Left ventricle myocardium inferior (tissue), 1 donor: ENCODE data around the gene GMCL2. TPM values are rescaled to one million over a fixed set of nuclear protein-coding genes. Genes with fewer than 3 reads are reported as not detected.

Source experiments
- DNase-seq: peaks from one replicate; pipeline ENCODE4 v3.0.0-alpha.2; 2020
- H3K27ac ChIP-seq: fragments of 200-600 bp; replicated peaks from 2 replicates; pipeline ENCODE4 v1.8.0; 2021
- H3K27me3 ChIP-seq: fragments of 200-600 bp; 2 replicates; pipeline ENCODE4 v1.8.0; 2021; ENCODE audit warnings: low read depth
- H3K36me3 ChIP-seq: fragments of 200-600 bp; 2 replicates; pipeline ENCODE4 v1.8.0; 2021
- H3K4me1 ChIP-seq: fragments of 200-600 bp; 2 replicates; pipeline ENCODE4 v1.8.0; 2021
- H3K4me3 ChIP-seq: fragments of 200-600 bp; 2 replicates; pipeline ENCODE4 v1.8.0; 2021; ENCODE audit warnings: mild to moderate bottlenecking, moderate library complexity
- H3K9me3 ChIP-seq: fragments of 200-600 bp; replicated peaks from 2 replicates; pipeline ENCODE4 v1.8.0; 2021
- CTCF ChIP-seq: fragments of 200-600 bp; IDR thresholded peaks from 2 replicates; pipeline ENCODE4 v1.8.0; 2021; ENCODE audit warnings: antibody characterized with exemption, mild to moderate bottlenecking, borderline replicate concordance
- intact Hi-C: fragments of 100-400 bp; cut with micrococcal nuclease; formaldehyde crosslinking; loops from one replicate; pipeline ENCODE4 v1.11.0; 2022
- total RNA-seq: library from RNA; stranded (reverse); fragmentation: NEBNext Ultra II Directional; extraction: Animal tissue kit (Norgen Biotek cat#: 25700); gene quantifications from one replicate; pipeline ENCODE4 v1.2.1, GENCODE V29; 2021
- donor health status: DM: no; HTN: yes; CAD: no; lungs with severe emphysema.

GMCL2 gene
- total RNA-seq, 1 donor from 2014 or later = not detected

GRCh38 chr5:178211095-178212048 is 24.2 kb upstream of the GMCL2 start:
- Histone ChIP-seq H3K27me3 (no peaks in the 10 kb centered on the region), H3K36me3 (peaks cover 100% of the 10 kb centered on the region), H3K4me1 (peaks cover 42% of the 10 kb centered on the region), H3K4me3 (no peak overlapping the region), H3K9me3 (no peaks in the 10 kb centered on the region), H3K27ac (no peak overlapping the region)
- DNase-seq = no peak
- intact Hi-C loops = no loop called here
- TF ChIP-seq CTCF = no peak

GRCh38 chr5:178210686-178211085 is 23.5 kb upstream of the GMCL2 start:
- Histone ChIP-seq H3K9me3 (no peaks in the 10 kb centered on the region), H3K4me3 (no peak overlapping the region), H3K27ac (no peak overlapping the region), H3K36me3 (peaks cover 95% of the 10 kb centered on the region), H3K4me1 (peaks cover 45% of the 10 kb centered on the region), H3K27me3 (no peaks in the 10 kb centered on the region)
- no peak for DNase-seq
- intact Hi-C loops = no loop called here
- TF ChIP-seq CTCF = no peak

- no peaks in the 10 kb centered on the region for H3K9me3 ChIP-seq
- DNase-seq = no peak
- intact Hi-C loops = no loop called here
- peaks cover 89% of the 10 kb centered on the region for H3K36me3 ChIP-seq
- no peak for TF ChIP-seq CTCF
- no peak overlapping the region for H3K27ac ChIP-seq
- H3K4me3 ChIP-seq = no peak overlapping the region
- peaks cover 45% of the 10 kb centered on the region for H3K4me1 ChIP-seq
- H3K27me3 ChIP-seq = no peaks in the 10 kb centered on the region
Observed at GRCh38 chr5:178210073-178210535, 22.9 kb upstream of the GMCL2 start.

- Histone ChIP-seq H3K27me3 (no peaks in the 10 kb centered on the region), H3K4me1 (peaks cover 47% of the 10 kb centered on the region), H3K27ac (no peak overlapping the region), H3K4me3 (no peak overlapping the region), H3K9me3 (no peaks in the 10 kb centered on the region), H3K36me3 (peaks cover 83% of the 10 kb centered on the region)
- intact Hi-C loops = no loop called here
- no peak for TF ChIP-seq CTCF
- DNase-seq = no peak
Observed at GRCh38 chr5:178209334-178210072, 22.3 kb upstream of the GMCL2 start.

- Histone ChIP-seq H3K9me3 (no peaks in the 10 kb centered on the region), H3K27ac (no peak overlapping the region), H3K27me3 (no peaks in the 10 kb centered on the region), H3K36me3 (peaks cover 75% of the 10 kb centered on the region), H3K4me3 (no peak overlapping the region), H3K4me1 (peaks cover 52% of the 10 kb centered on the region)
- no peak for TF ChIP-seq CTCF
- intact Hi-C loops = no loop called here
- no peak for DNase-seq
Observed at GRCh38 chr5:178208540-178209227, 21.5 kb upstream of the GMCL2 start.
